GM19463 (cell line): ENCODE results near the gene C1orf105.
A peak's percentile ranks its signal among the peaks of the same experiment; 100 is the strongest.

Source experiments
- ATAC-seq: cut with Tn5 transposase; IDR thresholded peaks from one replicate; pipeline ENCODE4 v1.9.1; 2021; ENCODE audit warnings: mild to moderate bottlenecking, moderate library complexity; ENCODE audit not compliant: unreplicated experiment

The C1orf105 gene

GRCh38 chr1:172395576-172395975 lies 24.9 kb upstream of the C1orf105 start:
- no peak for ATAC-seq

- peak; percentile 39 for ATAC-seq
These were observed 23.3 kb upstream of the C1orf105 start for GRCh38 chr1:172397221-172397620.

GRCh38 chr1:172397633-172398032 lies 22.9 kb upstream of the C1orf105 start:
- no peak for ATAC-seq

GRCh38 chr1:172398193-172398592 lies 22.3 kb upstream of the C1orf105 start:
- no peak for ATAC-seq

- ATAC-seq, result no peak
These were observed 21.3 kb upstream of the C1orf105 start for GRCh38 chr1:172398970-172399755.

GRCh38 chr1:172399756-172400721 lies 20.4 kb upstream of the C1orf105 start:
- ATAC-seq, result no peak

GRCh38 chr1:172400722-172401105 lies 19.8 kb upstream of the C1orf105 start:
- ATAC-seq, result no peak

GRCh38 chr1:172401477-172401876 lies 19.0 kb upstream of the C1orf105 start:
- no peak for ATAC-seq

GRCh38 chr1:172401892-172402291 lies 18.6 kb upstream of the C1orf105 start:
- ATAC-seq, result no peak

GRCh38 chr1:172402878-172403569 lies 17.5 kb upstream of the C1orf105 start:
- no peak for ATAC-seq

GRCh38 chr1:172404121-172404520 lies 16.4 kb upstream of the C1orf105 start:
- no peak for ATAC-seq

GRCh38 chr1:172405912-172406311 lies 14.6 kb upstream of the C1orf105 start:
- ATAC-seq, result no peak

- ATAC-seq, result no peak
These were observed 13.5 kb upstream of the C1orf105 start for GRCh38 chr1:172406968-172407367.

- ATAC-seq, result no peak
These were observed 11.5 kb upstream of the C1orf105 start for GRCh38 chr1:172408958-172409357.

GRCh38 chr1:172410027-172410426 lies 10.5 kb upstream of the C1orf105 start:
- ATAC-seq, result no peak

- no peak for ATAC-seq
These were observed 8.6 kb upstream of the C1orf105 start for GRCh38 chr1:172411791-172412338.

GRCh38 chr1:172414331-172414730 lies 6.2 kb upstream of the C1orf105 start:
- ATAC-seq, result no peak

GRCh38 chr1:172416496-172417035 lies 3.9 kb upstream of the C1orf105 start:
- ATAC-seq, result no peak

- no peak for ATAC-seq
These were observed 2.9 kb upstream of the C1orf105 start for GRCh38 chr1:172417557-172417956.

GRCh38 chr1:172421974-172422604 lies 1.6 kb downstream of the C1orf105 start:
- ATAC-seq, result no peak
